GM12873 (cell line): ENCODE data around the gene SNX30.

Experiments
- CTCF ChIP-seq: IDR thresholded peaks from 2 replicates; pipeline ENCODE4 v1.5.1; 2012; ENCODE audit warnings: low read depth, mild to moderate bottlenecking, moderate library complexity, low read length, control low read depth; ENCODE audit not compliant: insufficient read depth; ENCODE audit errors: missing control alignments

Gene SNX30

DNA sequence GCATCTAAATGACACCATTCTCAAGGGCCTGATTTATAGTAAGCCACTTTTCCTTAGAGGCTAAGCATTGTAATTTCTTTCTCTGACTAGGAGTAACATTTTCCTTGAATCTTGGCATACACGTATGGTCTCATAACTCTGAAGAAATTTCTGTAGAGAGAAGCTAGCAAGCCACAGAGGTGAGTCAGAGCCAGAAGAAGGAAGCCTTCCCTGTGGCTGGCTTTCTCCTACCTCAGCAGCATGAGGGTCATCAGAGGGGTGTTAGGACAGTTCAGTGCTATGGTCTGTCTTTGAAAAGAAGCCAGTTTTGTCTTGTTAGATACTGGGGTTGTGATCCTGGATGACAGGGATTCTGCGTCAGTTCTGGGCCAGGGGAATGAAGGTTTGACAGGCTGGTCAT is 3.2 kb downstream of the SNX30 start:
- no peak for TF ChIP-seq CTCF

- no peak for TF ChIP-seq CTCF
Observed at GRCh38 chr9:112754578-112754977, 4.0 kb downstream of the SNX30 start.

DNA sequence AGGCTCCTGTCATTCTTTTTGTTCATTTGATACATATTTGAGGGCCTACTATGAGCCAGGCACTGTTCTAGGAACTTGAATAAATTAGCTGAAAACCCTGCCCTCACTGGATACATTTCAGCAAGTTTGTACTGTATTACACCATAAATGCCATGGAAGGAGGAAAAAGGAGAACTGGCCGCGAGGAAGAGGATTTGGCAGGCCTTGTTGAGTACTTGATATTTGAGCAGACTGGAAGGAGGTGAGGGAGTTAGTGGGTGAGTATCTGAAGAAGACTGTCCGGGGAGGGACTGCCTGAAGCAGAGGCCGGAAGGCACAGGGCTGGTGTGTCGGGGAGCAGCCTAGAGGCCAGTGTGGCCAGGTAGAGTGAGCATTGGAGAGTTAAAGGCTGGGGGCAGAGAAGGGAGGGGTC is 4.5 kb downstream of the SNX30 start:
- no peak for TF ChIP-seq CTCF

DNA sequence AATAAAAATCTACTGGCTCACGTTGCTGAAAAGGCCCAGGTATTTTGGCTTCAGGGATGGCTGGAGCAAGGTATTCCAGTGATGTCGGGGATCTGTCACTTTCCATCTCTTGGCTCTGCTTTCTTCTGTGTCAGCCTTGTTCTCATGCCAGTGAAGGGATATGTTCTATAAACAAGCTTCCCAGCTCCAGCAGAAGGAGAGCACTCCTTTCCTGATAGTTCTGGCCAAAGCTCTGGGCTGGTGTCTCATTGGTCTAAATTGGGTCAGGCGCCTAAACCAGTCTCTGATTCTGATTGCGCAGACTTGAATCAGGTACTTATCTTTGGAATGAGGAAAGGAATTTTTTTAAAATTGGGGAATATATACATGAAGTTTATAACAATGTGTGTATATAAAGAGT is 5.1 kb downstream of the SNX30 start:
- no peak for TF ChIP-seq CTCF

- TF ChIP-seq CTCF, result no peak
Observed at GRCh38 chr9:112757282-112757883, 6.8 kb downstream of the SNX30 start.

- no peak for TF ChIP-seq CTCF
Observed at GRCh38 chr9:112757940-112758339, 7.4 kb downstream of the SNX30 start.

DNA sequence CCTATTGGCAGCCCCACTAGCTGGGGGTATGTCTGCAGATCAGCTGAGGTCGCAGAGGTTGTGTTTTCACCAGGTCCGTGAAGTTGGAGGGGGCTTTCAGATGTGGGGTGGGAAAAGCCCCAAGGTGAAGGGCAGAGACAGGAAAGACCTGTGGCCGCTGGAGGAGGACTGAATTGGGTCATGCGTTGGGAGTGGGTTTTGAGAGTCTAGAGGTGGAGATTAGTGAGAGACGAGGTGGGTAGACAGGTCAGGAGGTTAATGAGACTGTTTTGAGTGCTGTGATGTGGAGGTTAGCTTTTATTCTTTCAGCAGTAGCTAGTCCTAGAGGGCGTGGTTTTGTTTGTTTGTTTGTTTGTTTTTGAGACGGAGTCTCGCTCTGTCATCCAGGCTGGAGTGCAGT is 10.3 kb downstream of the SNX30 start:
- no peak for TF ChIP-seq CTCF
